GM19463 (cell line): ENCODE data around the gene RAD51B.
A peak's percentile ranks its signal among the peaks of the same experiment; 100 is the strongest.

ENCODE experiments used
- ATAC-seq: cut with Tn5 transposase; IDR thresholded peaks from one replicate; pipeline ENCODE4 v1.9.1; 2021; ENCODE audit warnings: mild to moderate bottlenecking, moderate library complexity; ENCODE audit not compliant: unreplicated experiment

RAD51B gene

DNA sequence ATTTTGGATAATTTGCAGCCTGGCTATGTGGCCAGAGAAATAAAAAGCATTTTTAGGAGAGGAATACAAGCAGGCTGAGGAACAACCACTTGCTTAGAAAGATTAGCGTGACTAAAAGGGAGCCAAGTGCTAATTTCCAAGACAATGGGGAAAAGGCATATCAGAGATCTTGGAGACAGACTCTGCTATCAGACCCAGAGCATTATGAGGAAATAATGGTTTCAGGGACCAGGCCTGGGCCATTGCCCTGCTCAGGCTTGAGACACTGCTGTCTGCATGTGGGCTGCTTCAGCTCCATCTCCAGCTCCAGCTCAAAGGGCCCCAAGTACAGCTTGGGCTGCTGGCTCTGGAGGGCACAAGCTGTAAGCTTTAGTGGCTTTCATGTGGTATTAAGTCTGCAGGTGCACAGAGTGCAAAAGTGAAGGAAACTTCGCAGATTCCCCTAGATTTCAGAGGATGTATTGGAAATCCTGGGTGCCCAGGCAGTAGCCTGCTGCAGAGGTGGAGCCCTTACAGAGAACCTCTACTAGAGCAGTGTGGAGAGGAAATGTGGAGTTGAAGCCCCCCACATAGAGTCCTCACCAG lies 524.0 kb downstream of the RAD51B start:
- ATAC-seq = no peak

DNA sequence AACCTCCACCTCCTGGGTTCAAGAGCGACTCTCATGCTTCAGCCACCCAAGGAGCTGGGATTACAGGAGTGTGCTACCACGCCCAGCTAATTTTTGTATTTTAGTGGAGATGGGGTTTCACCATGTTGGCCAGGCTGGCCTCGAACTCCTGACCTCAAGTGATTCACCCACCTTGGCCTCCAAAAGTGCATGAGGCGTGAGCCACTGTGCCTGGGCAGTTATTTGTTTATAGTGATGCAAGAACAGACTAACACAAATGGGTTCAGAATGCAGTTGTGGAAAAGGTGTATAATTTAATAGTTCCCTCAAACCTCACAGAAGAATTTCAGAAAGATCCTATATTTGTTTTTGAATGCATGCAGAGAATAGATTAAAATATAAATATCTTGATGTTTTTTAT lies 526.2 kb downstream of the RAD51B start:
- no peak for ATAC-seq

DNA sequence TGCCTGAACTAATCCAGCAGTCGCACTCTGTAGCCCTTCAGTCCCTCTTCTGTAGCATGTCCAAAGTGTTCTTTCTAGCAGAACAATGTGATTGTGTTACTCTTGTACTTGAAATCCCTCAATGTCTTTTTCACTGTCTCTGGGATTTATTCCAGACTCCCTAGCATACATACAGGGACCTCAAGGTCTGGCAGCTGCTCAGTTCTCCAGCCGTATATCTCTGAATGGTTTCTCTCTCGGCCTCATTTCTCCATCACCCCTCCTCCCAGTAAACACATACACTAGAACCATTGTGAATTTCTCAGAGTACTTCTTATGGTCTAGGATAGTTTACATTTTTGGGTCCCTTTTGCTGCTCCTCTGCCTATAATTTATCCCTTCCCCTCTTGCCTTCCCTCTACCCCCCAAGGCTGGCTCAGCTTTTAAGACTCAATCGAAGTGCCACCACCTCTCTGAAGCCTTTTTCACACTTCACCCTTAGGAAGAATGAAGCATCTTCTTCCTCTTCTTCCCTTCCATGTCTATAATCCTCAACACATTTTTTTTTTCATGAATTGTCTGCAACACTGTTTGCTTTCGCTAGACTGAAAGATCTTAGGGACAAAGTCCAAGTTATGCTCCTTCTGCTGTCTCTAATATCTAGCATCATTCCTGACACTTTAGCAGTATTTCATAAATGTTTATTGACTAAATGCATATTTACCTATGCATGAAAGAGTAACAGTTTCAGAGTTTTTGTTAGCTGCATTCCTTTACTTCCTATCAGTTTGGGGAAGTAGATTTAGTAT lies 527.2 kb downstream of the RAD51B start:
- no peak for ATAC-seq

DNA sequence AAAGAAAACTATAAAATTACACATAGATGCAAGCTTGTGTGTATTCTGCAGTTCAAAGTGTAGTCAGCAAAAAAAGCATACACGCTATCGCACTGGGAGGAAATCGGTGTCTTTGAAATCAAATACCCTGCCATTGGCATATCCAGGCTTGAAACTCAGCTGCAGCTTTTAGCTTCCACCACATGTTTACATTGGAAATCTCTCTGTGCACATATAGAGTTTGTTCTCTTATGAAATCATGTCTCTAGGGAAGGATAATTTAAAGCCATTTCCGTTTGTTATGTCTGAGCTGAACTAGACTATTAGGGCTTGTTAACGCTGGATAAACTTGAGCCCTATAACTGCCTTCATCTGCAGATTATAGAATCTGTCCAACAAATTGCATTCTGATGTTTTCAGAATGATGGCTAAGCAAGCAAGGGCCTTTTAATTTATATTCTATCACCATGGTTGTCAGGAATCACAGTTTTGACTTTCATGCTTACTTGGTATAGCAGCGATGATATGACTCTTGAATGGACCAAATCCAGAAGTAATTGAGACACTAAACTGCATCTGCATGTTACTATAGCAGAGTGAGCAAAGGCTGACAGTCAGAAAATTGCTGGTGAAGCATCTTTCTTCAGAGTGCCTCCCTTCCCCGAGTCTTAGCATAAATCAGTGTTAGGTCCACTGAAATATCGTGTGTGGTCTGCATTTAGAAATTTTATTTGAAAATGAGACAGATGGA lies 530.5 kb downstream of the RAD51B start:
- ATAC-seq = no peak

DNA sequence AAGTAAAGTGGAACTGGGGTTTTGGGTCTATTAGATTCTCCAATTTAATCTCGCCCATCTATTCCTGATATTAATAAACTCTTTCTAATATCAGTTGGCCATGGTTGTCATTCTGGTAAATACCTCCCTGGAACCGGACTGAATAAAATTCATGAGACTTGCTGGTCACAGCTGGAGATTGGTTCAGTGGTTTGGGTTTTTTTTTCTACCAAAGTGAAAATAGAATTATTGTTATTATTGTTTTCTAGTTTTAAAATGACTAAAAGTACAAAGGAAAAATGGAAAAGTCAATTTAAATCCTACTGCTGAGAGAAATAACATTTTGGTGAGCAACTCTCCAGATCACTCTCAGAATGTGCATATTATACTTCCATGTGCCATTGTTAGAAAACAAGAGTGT lies 535.8 kb downstream of the RAD51B start:
- ATAC-seq = no peak

DNA sequence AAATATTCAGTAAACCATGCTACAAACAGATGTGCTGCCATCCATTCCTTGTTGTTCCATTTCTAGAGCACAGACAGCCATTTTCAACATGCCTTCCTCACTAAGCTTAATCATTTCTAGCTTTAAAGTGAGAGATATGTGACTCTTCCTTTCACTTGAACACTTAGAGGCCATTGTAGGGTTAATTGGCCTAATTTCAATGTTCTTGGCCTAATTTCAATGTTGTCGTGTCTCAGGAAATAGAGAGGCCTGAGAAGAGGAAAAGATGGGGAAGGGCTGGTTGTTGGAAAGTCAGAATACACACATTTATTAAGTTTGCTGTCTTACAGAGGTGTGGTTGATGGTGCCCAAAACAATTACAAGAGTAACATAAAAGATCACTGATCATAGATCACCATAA lies 538.2 kb downstream of the RAD51B start:
- ATAC-seq = no peak

DNA sequence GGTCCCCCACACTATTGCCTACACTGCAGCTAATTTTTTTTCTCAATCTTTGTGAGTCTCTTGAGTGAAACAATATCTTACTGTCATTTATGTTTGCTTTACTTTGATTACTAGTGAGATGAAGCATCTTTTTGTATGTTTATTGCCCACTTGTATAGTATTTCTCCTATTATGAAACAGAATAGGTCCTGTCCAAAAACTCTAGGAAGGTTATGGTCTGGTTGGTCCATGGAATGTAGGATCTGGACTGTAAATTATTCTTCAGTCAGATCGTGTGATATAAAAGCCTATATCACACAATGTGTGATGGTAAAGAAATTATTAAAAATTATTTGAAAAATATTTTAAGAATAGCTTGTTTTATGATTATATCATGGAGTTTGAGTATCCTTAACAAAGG lies 538.9 kb downstream of the RAD51B start:
- ATAC-seq = no peak

DNA sequence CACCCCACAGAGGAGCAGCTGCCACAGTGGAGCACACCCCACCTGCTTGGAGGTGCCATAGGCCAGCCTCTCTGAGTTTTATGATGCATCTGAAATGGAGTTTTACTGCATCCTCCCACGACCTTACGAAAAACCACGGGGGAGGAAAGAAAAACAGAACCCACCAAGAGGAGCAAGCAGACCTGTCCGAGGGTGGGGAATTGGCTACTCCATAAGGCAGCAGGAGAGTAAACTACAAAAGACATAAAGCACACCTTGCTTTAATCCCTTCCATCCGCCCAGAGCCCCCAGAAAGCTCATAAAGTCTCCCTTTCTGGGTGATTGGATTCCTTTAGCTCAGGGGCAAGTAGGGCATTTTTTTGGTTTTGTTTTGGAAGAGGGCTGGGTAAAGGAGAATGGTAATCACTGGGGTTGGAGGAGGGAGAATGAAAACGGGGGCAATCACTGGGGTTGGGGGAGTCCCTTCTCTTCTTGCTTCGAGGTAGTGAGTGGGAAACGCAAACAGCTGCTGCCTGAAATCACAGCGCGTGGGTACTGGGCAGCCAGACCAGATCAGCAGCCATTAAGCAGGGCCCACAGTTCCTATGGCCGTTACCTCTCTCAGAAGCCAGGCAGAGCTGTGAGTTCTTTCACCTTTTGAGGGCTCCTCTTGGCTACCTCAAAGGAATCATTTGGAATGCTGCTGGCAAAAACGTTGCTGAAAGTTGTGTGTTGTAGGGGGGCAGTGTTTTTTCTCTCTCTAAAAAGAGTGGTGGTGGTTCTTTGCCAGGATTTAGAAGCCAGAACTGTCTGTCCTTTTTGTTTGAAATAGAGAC lies 539.6 kb downstream of the RAD51B start:
- ATAC-seq = no peak

DNA sequence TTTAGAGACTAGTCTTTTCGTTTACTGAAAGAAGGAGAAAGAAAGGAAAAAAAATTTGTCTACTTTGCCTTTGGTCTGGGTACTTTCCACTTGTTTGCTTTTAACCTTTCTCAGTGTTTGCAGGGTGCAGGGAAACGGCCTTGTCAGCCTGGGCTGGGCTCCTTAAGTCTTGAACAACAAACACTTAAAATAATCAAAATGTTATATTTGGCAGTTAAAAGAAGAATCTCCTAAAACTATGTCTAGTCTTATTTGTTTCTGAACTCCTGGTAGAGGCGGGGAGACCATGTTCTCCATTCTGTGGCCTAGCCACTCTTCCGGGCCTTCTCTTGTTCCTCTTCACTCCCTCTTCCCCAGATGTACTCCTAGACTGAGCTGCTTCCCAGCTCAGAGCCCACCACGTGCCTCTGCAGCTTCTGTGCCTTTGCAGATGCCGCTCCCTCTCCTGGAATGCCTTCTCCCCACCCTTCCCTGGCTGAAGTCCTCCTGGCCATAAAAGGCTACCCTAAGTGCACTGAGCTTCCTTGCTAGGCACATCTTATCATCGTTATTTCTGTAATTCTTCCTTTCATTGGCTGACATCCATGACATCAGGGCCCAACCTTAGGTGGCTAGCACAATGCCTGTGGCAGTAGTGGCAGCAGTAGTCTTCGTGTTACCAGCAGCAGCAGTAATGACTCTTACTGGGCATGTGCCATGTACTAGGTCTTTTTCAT lies 540.4 kb downstream of the RAD51B start:
- ATAC-seq = no peak

DNA sequence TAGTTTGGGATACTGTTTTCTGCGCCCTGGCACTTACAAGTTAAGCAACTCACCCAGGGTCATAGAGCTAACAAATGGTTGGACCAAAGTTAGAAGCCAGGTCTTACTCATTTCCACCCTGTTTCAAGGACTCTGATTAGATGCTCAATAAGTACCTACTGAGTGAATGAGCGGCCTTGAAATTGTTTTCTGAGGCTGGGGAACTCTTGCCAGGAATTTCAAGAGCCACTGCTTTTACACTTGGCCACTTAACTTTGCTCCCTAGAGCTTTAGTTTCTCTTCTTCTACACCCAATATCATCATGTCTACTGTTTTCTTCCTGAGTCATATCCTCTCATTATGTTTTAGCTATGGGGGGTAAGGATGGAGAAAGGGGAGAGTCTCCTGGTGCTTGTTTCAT lies 541.7 kb downstream of the RAD51B start:
- ATAC-seq = no peak

DNA sequence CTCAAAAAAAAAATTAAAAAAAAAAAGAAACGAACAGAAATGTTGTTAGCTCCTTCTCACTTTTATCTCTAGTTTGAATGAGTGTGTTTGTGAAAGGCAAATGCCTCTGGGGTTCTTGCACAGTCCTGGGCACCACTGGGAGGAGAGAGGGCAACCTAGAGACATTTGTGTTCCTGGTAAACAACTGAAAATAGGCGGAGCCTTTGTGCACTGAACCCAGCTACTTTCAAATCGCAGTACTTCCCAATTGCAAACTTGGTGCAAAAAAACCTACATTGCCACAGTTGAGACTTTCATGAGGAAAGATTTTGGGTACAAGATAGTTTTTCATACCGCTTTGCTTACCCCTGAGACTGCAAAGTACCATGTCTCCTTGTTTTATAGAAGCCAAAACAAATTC lies 543.3 kb downstream of the RAD51B start:
- ATAC-seq = no peak

DNA sequence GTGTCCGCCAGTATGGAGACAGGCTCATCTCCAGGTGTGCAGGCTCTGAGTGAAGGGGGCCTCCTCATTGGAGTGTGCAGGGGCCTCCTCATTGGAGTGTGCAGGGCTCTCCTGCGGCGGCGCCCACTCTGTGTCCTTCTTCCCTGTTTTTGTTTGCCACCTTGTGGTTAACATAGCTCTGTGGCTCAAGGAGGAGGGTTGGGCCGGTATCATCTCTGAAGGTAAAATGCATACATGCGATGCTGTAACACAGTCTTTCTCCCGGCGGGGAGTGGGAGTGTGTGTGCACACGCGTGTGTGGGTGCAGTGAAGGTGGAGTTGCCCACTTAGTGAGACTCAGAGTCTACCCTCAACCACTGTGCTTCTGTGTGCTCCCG lies 543.9 kb downstream of the RAD51B start:
- no peak for ATAC-seq

DNA sequence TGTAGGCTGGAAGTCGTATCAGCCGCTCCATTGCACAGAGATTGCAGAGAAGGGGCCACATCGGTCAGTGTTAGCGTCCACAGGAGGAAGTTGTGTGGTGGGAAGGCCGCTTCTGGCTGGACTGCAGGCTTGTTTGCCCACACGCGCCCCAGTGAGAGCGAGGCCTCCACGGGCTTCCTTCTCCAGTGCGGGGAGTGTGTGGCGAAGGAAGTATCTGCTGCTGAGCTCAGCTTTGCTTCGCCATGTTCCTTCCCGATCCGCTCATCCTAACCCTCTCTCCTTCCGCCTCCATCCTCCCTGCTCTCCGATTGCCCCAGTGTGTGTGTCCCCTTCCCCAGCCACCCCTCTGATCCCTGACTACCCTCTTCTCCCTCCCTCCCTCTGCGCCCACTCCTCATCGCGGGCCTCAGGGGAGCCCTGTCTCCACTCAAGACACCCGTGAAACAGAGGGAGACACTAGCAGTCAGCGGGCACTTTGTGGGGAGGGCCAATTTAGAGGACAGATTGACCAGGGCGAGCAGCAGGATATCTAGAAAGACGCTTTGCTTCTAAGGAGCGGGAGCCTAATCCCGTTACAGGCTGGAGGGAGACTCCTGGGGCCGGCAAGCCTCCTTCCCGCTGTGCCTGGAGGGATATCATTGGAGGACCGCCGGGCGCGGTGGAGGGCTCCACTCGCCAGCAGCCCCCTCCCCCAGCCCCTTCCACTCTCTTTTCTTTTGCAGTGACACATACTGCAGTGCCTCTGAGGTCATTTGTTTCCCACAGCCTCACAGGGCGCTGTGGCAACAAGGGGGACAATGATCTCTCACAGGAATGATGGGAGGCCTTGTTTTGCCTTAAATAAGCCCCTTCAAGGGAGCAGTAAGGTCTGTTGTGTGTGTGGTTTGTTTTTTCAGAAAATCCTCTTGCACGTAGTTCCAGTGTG lies 544.5 kb downstream of the RAD51B start:
- no peak for ATAC-seq

DNA sequence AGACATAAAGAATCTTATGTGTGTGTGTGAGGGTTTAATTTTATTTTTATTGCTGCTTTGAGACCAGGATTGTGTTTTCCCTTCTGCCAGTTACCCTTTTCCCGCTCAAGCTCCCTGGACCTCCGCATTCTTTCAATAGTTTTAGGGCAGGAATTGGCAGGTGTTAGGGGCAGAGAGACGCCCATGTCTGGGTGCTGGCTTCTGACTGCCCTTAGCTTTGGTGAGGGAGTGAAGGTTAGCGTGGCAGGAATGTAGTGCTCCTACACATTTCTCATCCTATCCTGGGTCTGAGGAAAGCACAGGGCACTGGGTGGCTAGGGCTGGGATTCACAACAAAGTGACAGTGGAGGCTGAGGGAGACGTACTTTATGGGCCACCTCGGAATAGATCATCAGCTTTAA lies 545.2 kb downstream of the RAD51B start:
- ATAC-seq = no peak

DNA sequence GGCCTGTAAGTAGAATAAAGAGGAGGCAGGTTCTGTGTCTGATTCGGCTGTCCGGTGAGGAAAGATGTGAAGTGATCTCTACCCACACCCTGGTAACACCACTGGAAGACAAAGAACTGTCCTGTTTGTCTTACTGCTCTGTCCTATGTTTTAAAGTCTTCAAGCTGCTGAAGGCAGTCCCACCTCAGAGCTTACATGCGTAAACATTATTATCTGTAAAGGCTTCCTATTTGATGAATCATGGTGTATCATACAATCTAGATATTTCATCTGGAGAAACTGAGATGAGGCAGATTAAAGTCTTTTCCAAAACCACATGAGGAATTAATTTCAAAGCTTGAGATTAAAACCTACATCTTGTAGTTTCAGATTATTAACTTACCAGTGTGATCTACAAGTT lies 545.6 kb downstream of the RAD51B start:
- ATAC-seq = no peak

DNA sequence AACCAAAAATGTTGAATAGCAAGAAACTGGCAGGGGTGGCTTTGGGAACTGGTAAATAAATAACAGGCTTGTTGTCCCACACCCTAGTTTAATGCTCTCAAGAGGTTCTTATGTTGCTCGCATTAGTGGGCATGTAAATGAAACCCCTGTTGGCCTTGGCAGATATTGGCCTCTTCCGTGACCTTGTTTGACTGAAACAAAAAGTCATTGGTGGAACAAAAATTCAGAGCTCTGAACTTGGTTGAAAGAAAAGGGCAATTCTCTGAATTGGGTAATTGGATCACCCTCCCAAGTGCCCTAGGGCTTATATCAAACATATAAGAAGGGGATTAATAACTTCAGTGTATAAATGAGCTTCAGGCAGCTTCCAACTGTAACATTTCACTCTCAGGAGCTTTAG lies 547.1 kb downstream of the RAD51B start:
- ATAC-seq = no peak

DNA sequence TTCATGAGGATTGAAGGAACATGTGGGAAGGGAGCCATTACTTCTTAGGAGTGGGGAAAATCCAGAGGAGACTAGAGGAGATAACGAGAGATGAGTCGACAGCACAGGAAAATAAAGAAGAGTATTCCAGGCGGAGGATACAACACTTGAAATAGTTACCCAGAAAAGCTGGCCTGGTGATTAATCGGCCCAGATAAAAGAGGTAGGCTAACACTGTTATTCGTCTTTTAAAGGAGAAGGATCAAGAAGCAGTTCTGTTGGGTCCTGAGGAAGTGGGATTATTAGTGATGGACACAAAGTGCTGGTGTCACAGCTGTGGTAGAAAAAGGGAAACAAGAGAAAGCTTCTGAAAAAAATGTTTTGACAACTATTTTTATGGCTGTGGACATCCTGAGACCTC lies 548.0 kb downstream of the RAD51B start:
- no peak for ATAC-seq

DNA sequence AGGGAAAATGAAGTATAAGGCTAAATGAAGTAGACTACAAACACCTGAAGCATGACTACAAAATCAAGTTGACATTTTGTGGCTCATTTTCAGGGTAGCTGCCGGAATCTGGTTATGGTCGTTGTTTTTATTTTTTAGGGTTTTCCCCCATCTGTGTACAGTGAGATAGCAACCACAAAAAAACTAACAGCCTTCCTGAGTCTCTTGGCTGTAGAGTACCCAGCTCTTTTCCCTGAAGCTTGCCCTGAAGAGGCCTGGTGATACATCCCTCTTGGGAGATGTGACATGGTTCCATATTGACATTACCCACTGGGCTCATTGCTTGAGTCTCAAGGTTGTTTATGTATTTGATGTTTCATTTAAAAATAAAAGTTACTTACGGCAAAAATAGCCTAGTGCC lies 549.3 kb downstream of the RAD51B start:
- peak; percentile 43 for ATAC-seq

DNA sequence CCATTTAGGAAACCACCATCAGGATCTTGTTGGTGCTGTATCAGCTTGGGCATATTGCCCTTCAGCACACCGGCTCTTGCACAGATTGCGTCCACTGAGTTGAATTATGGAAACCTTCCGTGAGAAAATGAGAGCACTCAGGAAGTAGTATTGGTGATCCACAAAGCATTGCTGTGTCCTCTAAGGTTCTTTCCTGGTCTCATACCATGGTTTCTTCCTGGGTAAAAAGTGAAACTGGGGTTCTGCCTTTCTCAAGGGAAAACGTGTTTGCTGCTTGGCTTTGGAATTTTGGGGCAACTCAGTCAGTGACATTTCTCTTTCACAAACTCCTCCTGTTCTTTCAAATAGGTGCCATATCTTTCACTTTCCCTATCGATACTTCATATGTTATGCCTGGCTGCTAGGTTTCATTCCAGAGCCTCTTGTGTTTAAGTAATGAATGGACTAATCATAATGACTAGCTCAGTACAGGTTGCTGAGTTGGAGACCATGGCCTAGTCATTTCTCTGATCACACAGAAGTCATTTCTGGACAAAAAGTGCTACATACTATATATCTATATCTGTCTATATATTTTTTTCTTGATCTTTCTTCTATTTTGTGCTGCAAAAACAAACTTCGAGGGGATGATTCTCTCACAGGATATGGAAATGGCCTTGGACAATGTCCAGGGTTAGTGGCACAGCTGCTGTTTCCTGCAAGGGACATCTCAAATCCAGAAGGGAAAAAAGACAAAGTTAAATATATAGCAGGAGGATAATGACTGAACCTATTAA lies 549.9 kb downstream of the RAD51B start:
- peak; percentile 52 for ATAC-seq
